ENCODE data around the gene MTHFD1. TPM values are rescaled to one million over a fixed set of nuclear protein-coding genes. Genes with fewer than 3 reads are reported as not detected.

MTHFD1 gene
- total RNA-seq, 1 donor from 2014 or later = 15.2 TPM

DNA sequence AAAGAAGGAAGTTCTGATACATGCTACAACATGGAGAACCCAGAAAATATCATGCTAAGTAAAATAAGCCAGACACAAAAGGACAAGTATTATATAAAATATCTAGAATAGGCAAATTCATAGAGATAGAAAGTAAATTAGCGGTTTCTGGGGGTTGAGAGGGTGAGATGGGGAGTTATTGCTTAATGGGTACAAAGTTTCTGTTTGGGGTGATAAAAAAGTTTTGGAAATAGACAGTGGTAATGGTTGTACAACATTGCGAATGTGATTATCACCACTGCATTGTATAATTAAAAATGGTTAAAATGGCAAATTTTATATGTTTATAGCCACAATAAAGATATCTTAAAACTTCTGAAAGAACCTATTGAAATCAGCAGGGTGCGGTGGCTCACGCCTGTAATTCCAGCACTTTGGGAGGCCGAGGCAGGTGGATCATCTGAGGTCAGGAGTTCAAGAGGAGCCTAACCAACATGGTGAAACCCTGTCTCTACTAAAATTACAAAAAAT lies 100.5 kb downstream of the MTHFD1 start:
- DNase-seq (ENCODE audit: low spot score) = no peak

GRCh38 chr14:64491637-64492036 lies 103.5 kb downstream of the MTHFD1 start:
- no peak for DNase-seq (ENCODE audit: low spot score)

GRCh38 chr14:64493455-64493854 lies 105.3 kb downstream of the MTHFD1 start:
- DNase-seq (ENCODE audit: low spot score) = no peak

GRCh38 chr14:64495252-64495651 lies 107.1 kb downstream of the MTHFD1 start:
- DNase-seq (ENCODE audit: low spot score) = no peak

DNA sequence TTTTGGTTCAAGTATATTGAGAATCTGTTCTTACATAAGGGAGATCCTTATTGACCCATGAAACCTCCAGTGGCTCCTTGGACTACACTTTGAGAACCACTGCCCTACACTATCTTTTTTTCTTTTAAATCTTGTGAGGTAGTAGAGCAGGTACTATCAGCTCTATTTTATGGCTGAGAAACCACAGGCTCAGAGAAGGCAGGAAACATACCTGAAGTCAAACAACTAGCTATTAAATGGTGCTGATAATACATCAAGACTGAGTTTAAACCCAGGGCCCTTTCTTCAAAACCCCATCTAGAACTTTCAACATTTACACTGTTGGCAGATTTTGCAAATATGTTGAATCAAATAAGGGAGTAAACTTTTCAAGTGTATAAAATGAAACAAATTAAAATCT lies 108.6 kb downstream of the MTHFD1 start:
- no peak for DNase-seq (ENCODE audit: low spot score)

- DNase-seq (ENCODE audit: low spot score) = no peak
These were observed 111.9 kb downstream of the MTHFD1 start for GRCh38 chr14:64500088-64500487.

DNA sequence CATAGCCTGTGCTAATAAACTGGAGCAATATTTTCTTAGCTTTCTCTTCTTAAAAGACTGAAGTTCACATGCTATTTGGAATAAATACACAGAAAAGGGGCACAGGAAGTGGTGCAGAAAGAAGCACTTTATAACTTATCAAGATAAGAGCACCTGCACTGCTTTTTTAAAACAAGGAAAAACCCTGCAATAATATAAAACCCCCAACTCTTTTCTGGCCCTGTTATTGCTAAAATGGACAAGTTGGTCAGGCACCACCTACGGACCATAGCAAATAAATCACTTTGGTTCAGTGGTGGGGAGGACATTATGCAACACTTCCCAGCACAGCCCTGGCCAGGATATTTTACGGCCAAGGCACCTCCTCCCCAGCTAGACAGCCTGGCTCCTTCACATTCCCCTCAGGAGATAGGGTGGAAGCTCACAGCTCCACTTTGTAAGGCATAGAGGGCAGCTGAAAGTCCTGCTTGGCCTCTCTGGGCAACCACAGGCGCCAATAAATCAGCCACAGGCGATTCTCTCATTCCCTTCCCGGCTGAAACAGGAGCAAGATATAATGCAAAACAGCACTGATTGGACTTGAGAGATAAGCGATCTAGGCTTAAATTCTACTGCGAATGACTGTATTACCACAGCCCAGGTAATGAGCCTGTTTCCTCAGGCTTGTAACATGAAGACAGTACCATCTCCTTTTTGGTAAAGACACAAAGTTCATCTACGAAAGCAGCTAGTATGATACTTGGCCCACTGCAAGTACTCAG lies 113.4 kb downstream of the MTHFD1 start:
- DNase-seq (ENCODE audit: low spot score) = peak; percentile 34

GRCh38 chr14:64502456-64502855 lies 114.3 kb downstream of the MTHFD1 start:
- no peak for DNase-seq (ENCODE audit: low spot score)

DNA sequence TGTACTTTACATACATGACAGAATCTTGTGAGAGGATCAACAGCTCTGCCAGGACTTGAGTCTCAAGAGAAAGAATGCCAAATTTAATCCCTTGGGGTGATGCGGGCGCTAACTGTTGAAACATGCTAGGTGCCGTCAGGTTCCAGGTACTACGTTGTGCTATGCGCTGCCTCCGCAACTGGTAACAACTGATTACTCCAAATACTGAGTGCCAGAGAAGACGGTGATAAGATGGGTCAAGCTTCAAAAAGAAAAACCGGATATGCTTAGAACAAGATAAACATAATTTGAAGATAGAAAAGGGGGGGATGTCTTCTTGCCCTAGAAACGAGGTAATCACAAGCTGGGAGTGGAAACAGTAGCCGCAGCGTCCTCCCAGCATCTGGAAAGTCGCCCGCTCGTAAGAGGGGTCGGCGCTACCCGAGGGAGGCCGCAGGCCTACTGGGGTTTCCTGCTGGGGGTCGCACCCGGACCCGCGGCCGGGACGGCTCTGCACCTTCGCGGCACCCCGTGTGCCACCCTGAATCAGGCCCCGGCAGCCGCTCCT lies 114.8 kb downstream of the MTHFD1 start:
- peak; percentile 46 for DNase-seq (ENCODE audit: low spot score)

DNA sequence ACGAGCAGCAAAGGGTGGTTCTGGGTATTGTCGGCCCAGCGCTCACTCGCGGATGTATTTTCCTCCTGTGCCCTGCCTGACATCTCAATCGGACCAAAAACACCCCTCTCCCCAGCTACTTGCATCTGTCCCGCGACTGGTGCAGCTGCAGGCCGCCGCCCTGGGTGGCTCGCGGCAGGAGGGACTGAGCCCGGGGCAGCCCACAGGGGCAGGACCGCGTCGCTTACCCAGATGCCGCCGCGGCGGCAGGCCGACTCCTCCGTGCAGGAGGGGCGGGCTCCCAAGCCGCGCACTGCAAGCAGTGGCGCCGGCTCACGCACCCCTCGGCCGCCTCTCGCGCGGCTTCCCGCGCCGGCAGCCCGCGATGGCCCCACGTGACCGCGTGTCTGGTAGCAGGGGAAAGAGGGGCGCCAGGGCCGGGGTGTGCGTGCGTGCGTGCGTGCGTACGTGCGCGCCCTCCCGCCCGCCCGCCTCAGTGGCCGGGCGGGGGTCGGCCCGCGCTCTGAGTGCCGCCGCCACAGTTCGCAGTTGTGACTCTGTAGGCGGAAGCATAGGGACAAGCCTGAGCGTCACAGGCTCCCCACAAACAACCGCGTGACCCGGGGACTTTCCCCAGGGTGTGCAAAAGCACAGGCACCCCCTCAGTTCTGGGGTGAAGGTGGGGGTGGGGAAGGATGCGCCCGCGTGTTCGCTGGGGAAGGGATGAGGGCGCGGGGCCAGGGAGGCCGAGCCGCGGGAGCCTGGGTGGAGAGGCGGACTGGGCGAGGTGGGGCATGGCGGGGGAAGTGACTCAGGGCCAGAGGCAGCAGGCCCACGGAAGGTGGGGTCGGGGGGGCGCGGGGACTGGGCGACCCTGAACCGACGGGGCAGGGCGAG lies 115.5 kb downstream of the MTHFD1 start, which contains the start of gene ZBTB25:
TSS of gene ZBTB25 (minus strand) at position 405 of the 876 bp plus-strand sequence. CDS start 13,305 bp downstream, outside the sequence.
- peak; percentile 97 for DNase-seq (ENCODE audit: low spot score)

DNA sequence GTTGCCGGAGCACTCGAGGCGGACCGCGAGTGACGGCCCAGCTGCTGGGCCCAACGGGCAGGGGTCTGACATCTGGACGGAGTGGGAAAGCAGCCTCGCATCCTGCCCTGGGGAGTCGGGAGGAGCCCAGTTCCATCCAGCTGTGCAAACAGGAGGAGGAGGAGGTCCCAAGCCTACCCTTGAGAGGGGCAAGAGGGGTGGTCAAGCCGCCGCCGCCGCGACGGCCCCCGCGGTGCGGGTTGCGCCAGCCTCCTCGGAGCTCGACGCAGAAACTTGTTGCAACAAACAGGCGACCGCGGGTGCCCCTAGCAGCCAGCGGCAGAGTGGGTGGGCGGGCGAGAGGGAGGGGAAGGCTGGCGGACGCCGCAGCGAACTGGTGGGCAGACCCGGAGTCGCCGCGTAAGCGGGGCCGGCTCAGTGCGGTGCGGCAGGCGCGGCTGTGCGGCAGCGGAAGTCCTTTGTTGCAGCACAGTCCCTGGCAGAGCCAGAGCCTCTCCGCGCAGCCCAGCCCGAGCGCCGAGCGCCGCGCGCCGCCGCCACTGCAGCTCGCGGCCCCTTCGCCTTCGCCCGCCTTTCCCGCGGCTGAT lies 116.2 kb downstream of the MTHFD1 start, which contains the start of gene ZBTB1:
TSS of gene ZBTB1 (plus strand) at position 461 of the 587 bp plus-strand sequence. CDS start 16,735 bp downstream, outside the sequence.
- peak; percentile 88 for DNase-seq (ENCODE audit: low spot score)

GRCh38 chr14:64504897-64505794 lies 117.0 kb downstream of the MTHFD1 start:
- DNase-seq (ENCODE audit: low spot score) = peak; percentile 97

- DNase-seq (ENCODE audit: low spot score) = no peak
These were observed 118.6 kb downstream of the MTHFD1 start for GRCh38 chr14:64506721-64507120.

DNA sequence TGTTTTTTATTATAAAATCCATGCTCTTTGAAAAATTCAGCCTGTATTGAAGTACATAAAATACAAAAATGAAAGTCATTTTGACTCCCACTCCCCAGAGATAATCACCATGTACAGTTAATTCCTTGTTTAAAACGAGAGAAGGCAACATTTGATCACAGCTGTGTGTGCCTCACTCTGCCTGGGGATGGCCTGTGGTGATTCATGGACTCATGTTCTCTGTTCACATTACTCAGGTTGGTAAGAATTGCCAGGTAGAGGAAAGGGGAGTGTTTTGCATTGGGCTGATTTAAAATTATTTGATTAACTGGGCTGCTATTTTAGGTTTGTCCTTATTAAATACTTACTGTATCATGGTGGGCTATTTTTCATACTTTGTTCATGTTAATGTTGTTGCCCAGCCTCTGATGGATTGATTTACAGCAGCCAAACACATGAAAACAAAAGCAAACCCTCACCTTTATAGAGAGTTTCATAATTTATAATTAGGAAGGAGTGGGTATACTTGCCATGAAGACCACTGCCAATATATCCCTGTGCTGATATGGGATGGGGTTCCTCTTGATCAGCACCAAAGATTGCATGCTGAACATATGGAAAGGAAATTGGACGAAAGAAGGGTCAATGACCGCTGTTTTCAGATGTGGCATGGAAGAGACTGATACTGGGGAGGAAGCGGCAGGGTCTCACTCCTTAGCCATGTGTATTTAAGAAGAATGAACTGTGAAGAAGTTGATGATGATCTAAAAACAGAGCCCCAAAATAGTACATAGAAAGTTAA lies 119.4 kb downstream of the MTHFD1 start:
- no peak for DNase-seq (ENCODE audit: low spot score)

- no peak for DNase-seq (ENCODE audit: low spot score)
These were observed 120.1 kb downstream of the MTHFD1 start for GRCh38 chr14:64508215-64508776.

DNA sequence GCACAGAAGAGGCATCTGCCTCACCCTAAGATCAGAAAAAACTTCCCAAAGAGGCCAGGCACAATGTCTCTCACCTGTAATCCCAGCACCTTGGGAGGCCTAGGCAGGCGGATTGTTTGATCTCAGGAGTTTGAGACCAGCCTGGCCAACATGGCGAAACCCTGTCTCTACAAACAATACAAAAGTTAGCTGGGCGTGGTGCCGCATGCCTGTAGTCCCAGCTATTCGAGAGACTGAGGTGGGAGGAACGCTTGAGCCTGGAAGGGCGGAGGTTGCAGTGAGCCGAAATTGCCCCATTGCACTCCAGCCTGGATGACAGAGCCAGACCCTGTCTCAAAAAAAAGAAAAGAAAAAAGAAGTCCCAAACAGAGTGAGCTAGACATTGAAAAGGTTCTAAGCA lies 120.9 kb downstream of the MTHFD1 start:
- no peak for DNase-seq (ENCODE audit: low spot score)

Data from umbilical cord (tissue), 2 donors.